ENCODE measurements around the gene LDLRAP1.

The LDLRAP1 gene

GRCh38 chr1:25538191-25538767 is 5.1 kb upstream of the LDLRAP1 start:
- no peaks in the 10 kb centered on the region for H4K20me1 ChIP-seq (ENCODE audit: low read depth, low read length)
- H3K4me3 ChIP-seq (ENCODE audit: insufficient read depth, low read length, poor library complexity, severe bottlenecking): no peak overlapping the region
- no peaks in the 10 kb centered on the region for H3K79me2 ChIP-seq (ENCODE audit: insufficient read depth, low read length)
- no peak overlapping the region for H3K27ac ChIP-seq (ENCODE audit: low read depth, low read length)
- TF ChIP-seq EZH2phosphoT487 (conservative IDR thresholded peaks at IDR 0.05; ENCODE audit: low read length): no peak
- TF ChIP-seq, protein P1, sequence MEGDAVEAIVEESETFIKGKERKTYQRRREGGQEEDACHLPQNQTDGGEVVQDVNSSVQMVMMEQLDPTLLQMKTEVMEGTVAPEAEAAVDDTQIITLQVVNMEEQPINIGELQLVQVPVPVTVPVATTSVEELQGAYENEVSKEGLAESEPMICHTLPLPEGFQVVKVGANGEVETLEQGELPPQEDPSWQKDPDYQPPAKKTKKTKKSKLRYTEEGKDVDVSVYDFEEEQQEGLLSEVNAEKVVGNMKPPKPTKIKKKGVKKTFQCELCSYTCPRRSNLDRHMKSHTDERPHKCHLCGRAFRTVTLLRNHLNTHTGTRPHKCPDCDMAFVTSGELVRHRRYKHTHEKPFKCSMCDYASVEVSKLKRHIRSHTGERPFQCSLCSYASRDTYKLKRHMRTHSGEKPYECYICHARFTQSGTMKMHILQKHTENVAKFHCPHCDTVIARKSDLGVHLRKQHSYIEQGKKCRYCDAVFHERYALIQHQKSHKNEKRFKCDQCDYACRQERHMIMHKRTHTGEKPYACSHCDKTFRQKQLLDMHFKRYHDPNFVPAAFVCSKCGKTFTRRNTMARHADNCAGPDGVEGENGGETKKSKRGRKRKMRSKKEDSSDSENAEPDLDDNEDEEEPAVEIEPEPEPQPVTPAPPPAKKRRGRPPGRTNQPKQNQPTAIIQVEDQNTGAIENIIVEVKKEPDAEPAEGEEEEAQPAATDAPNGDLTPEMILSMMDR (IDR thresholded peaks at IDR 0.05; ENCODE audit: insufficient read depth, low read length, poor library complexity, severe bottlenecking): no peak
- no peaks in the 10 kb centered on the region for H3K9me3 ChIP-seq (ENCODE audit: insufficient read depth, low read length)
- H2AFZ ChIP-seq (ENCODE audit: low read depth, low read length, severe bottlenecking): no peak overlapping the region
- H3K27me3 ChIP-seq (ENCODE audit: low read length): no peaks in the 10 kb centered on the region
- H3K9me2 ChIP-seq (replicated peaks; ENCODE audit: insufficient read depth, low read length): no peaks in the 10 kb centered on the region
- H3K4me2 ChIP-seq (ENCODE audit: low read depth, low read length, poor library complexity, severe bottlenecking): no peak overlapping the region
- H3K9ac ChIP-seq (ENCODE audit: low read length): no peak overlapping the region
- H3F3A ChIP-seq (ENCODE audit: insufficient read depth): no peaks in the 10 kb centered on the region
- no peaks in the 10 kb centered on the region for H3K36me3 ChIP-seq (ENCODE audit: low read length)

GRCh38 chr1:25540750-25541342 is 2.6 kb upstream of the LDLRAP1 start:
- H3F3A ChIP-seq (ENCODE audit: insufficient read depth): no peaks in the 10 kb centered on the region
- H3K9me2 ChIP-seq (replicated peaks; ENCODE audit: insufficient read depth, low read length): no peaks in the 10 kb centered on the region
- H3K9ac ChIP-seq (ENCODE audit: low read length): no peak overlapping the region
- TF ChIP-seq EZH2phosphoT487 (conservative IDR thresholded peaks at IDR 0.05; ENCODE audit: low read length): no peak
- TF ChIP-seq, protein P1 (IDR thresholded peaks at IDR 0.05; ENCODE audit: insufficient read depth, low read length, poor library complexity, severe bottlenecking): no peak
- H3K9me3 ChIP-seq (ENCODE audit: insufficient read depth, low read length): no peaks in the 10 kb centered on the region
- no peaks in the 10 kb centered on the region for H3K36me3 ChIP-seq (ENCODE audit: low read length)
- H4K20me1 ChIP-seq (ENCODE audit: low read depth, low read length): no peaks in the 10 kb centered on the region
- H3K27me3 ChIP-seq (ENCODE audit: low read length): no peaks in the 10 kb centered on the region
- no peaks in the 10 kb centered on the region for H3K79me2 ChIP-seq (ENCODE audit: insufficient read depth, low read length)
- H3K4me3 ChIP-seq (ENCODE audit: insufficient read depth, low read length, poor library complexity, severe bottlenecking): no peak overlapping the region
- H2AFZ ChIP-seq (ENCODE audit: low read depth, low read length, severe bottlenecking): no peak overlapping the region
- no peak overlapping the region for H3K4me2 ChIP-seq (ENCODE audit: low read depth, low read length, poor library complexity, severe bottlenecking)
- no peak overlapping the region for H3K27ac ChIP-seq (ENCODE audit: low read depth, low read length)

DNA sequence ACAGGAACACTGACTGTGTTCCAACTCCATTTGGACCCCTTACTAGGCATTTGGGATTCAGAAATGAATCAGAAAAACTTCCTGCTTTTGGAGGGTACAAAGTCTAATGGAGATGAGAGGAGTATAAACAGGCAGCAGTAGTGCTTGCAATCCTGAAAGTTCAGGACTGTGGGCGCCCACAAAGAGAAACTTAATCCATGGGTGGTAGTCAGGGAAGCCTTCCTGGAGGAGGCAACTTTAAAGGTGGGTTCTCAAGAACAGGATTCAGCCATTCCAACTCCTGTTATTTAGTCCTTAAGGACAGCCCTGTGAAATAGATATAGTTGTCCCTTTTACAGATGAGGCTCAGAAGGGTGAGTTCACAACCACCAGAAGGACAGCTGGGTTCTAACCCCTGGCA is 2.0 kb upstream of the LDLRAP1 start:
- no peak for TF ChIP-seq EZH2phosphoT487 (conservative IDR thresholded peaks at IDR 0.05; ENCODE audit: low read length)
- TF ChIP-seq, protein P1 (IDR thresholded peaks at IDR 0.05; ENCODE audit: insufficient read depth, low read length, poor library complexity, severe bottlenecking): no peak
- Histone ChIP-seq H2AFZ (ENCODE audit: low read depth, low read length, severe bottlenecking) (no peak overlapping the region), H3F3A (ENCODE audit: insufficient read depth) (no peaks in the 10 kb centered on the region), H3K9me2 (replicated peaks; ENCODE audit: insufficient read depth, low read length) (no peaks in the 10 kb centered on the region), H3K79me2 (ENCODE audit: insufficient read depth, low read length) (no peaks in the 10 kb centered on the region), H3K27me3 (ENCODE audit: low read length) (no peaks in the 10 kb centered on the region), H3K9me3 (ENCODE audit: insufficient read depth, low read length) (no peaks in the 10 kb centered on the region), H3K4me3 (ENCODE audit: insufficient read depth, low read length, poor library complexity, severe bottlenecking) (no peak overlapping the region), H3K36me3 (ENCODE audit: low read length) (no peaks in the 10 kb centered on the region), H3K4me2 (ENCODE audit: low read depth, low read length, poor library complexity, severe bottlenecking) (no peak overlapping the region), H3K9ac (ENCODE audit: low read length) (no peak overlapping the region), H3K27ac (ENCODE audit: low read depth, low read length) (no peak overlapping the region), H4K20me1 (ENCODE audit: low read depth, low read length) (no peaks in the 10 kb centered on the region)
